H9 (cell line): ENCODE measurements around the gene TMEM120A. TPM values are rescaled to one million over a fixed set of nuclear protein-coding genes. Genes with fewer than 3 reads are reported as not detected.

Experiments used
- DNase-seq: peaks from one replicate; pipeline ENCODE4 v3.0.0-alpha.2; 2017
- H2AFZ ChIP-seq: one replicate; pipeline ENCODE4 v1.6.1; 2013; ENCODE audit warnings: mild to moderate bottlenecking, low read length, control low read depth, moderate library complexity
- H2AK5ac ChIP-seq: 2 replicates; pipeline ENCODE4 v1.6.1; 2013; ENCODE audit warnings: low read length, control low read depth, mixed read lengths; ENCODE audit not compliant: insufficient read length
- H2BK120ac ChIP-seq: one replicate; pipeline ENCODE4 v1.6.1; 2013; ENCODE audit warnings: low read depth, mild to moderate bottlenecking, low read length, control low read depth, inconsistent platforms; ENCODE audit not compliant: poor library complexity, severe bottlenecking
- H2BK12ac ChIP-seq: 2 replicates; pipeline ENCODE4 v1.6.1; 2013; ENCODE audit warnings: low read length, control low read depth, mixed read lengths, low read depth; ENCODE audit not compliant: insufficient read length
- H2BK15ac ChIP-seq: 2 replicates; pipeline ENCODE4 v1.6.1; 2013; ENCODE audit warnings: low read depth, low read length, control low read depth
- H2BK20ac ChIP-seq: one replicate; pipeline ENCODE4 v1.6.1; 2013; ENCODE audit warnings: low read depth, mild to moderate bottlenecking, low read length, control low read depth, inconsistent platforms; ENCODE audit not compliant: poor library complexity, severe bottlenecking
- H2BK5ac ChIP-seq: 2 replicates; pipeline ENCODE4 v1.6.1; 2013; ENCODE audit warnings: low read length, control low read depth, mixed read lengths; ENCODE audit not compliant: insufficient read length
- H3K14ac ChIP-seq: 2 replicates; pipeline ENCODE4 v1.6.1; 2013; ENCODE audit warnings: low read length, control low read depth; ENCODE audit not compliant: insufficient read depth
- H3K18ac ChIP-seq: 2 replicates; pipeline ENCODE4 v1.6.1; 2013; ENCODE audit warnings: low read depth, mild to moderate bottlenecking, mixed read lengths, low read length, control low read depth; ENCODE audit not compliant: insufficient read length
- H3K23ac ChIP-seq: 2 replicates; pipeline ENCODE4 v1.6.1; 2013; ENCODE audit warnings: low read length, control low read depth, mixed read lengths, low read depth; ENCODE audit not compliant: insufficient read length
- H3K23me2 ChIP-seq: 2 replicates; pipeline ENCODE4 v1.6.1; 2013; ENCODE audit warnings: low read depth, mild to moderate bottlenecking, mixed read lengths, low read length, control low read depth; ENCODE audit not compliant: insufficient read length, poor library complexity, severe bottlenecking
- H3K27ac ChIP-seq: 2 replicates; pipeline ENCODE4 v1.5.1; 2013; ENCODE audit warnings: low read length, control low read depth, mixed read lengths, low read depth; ENCODE audit not compliant: insufficient read length
- H3K27me3 ChIP-seq: 2 replicates; pipeline ENCODE4 v1.6.1; 2013; ENCODE audit warnings: low read length, control low read depth, inconsistent platforms; ENCODE audit not compliant: insufficient read depth
- H3K4ac ChIP-seq: 2 replicates; pipeline ENCODE4 v1.6.1; 2013; ENCODE audit warnings: low read depth, mild to moderate bottlenecking, control low read depth, inconsistent platforms, low read length, moderate library complexity
- H3K4me1 ChIP-seq: 2 replicates; pipeline ENCODE4 v1.6.1; 2013; ENCODE audit warnings: low read length, control low read depth, inconsistent platforms; ENCODE audit not compliant: insufficient read depth
- H3K4me2 ChIP-seq: 2 replicates; pipeline ENCODE4 v1.6.1; 2013; ENCODE audit warnings: low read length, control low read depth, mixed read lengths; ENCODE audit not compliant: insufficient read length, insufficient read depth
- H3K56ac ChIP-seq: 2 replicates; pipeline ENCODE4 v1.6.1; 2013; ENCODE audit warnings: low read depth, mild to moderate bottlenecking, mixed read lengths, low read length, control low read depth; ENCODE audit not compliant: insufficient read length
- H3K79me1 ChIP-seq: 2 replicates; pipeline ENCODE4 v1.6.1; 2013; ENCODE audit warnings: low read depth, mild to moderate bottlenecking, moderate library complexity, low read length, control low read depth, inconsistent platforms; ENCODE audit not compliant: insufficient read depth, poor library complexity, severe bottlenecking
- H3K79me2 ChIP-seq: 2 replicates; pipeline ENCODE4 v1.6.1; 2013; ENCODE audit warnings: low read length, control low read depth, inconsistent platforms; ENCODE audit not compliant: insufficient read depth
- H3K9ac ChIP-seq: 2 replicates; pipeline ENCODE4 v1.6.1; 2013; ENCODE audit warnings: low read length, control low read depth, mixed read lengths; ENCODE audit not compliant: insufficient read length; ENCODE audit errors: extremely low read depth
- H3K9me3 ChIP-seq: one replicate; pipeline ENCODE4 v1.6.1; 2013; ENCODE audit warnings: low read depth, low read length, inconsistent platforms; ENCODE audit not compliant: control insufficient read depth
- H3T11ph ChIP-seq: one replicate; pipeline ENCODE4 v1.6.1; 2013; ENCODE audit warnings: mild to moderate bottlenecking, low read length, control low read depth, inconsistent platforms
- H4K20me1 ChIP-seq: one replicate; pipeline ENCODE4 v1.6.1; 2013; ENCODE audit not compliant: control insufficient read depth, insufficient read length, insufficient read depth
- H4K5ac ChIP-seq: 2 replicates; pipeline ENCODE4 v1.6.1; 2013; ENCODE audit warnings: low read depth, mild to moderate bottlenecking, mixed read lengths, low read length, control low read depth; ENCODE audit not compliant: insufficient read length
- H4K8ac ChIP-seq: replicated peaks from 2 replicates; pipeline ENCODE4 v1.6.1; 2013; ENCODE audit warnings: low read length, control low read depth, mixed read lengths, low read depth; ENCODE audit not compliant: insufficient read length
- H4K91ac ChIP-seq: 2 replicates; pipeline ENCODE4 v1.6.1; 2013; ENCODE audit warnings: low read depth, mild to moderate bottlenecking, moderate library complexity, mixed read lengths, low read length, control low read depth; ENCODE audit not compliant: insufficient read length
- H3K27ac Mint-ChIP-seq, 3 experiments: 2 replicates in 2 of 3; 3 replicates in 1 of 3; pipeline ENCODE4 v1.8.0; 2020 to 2021; ENCODE audit warnings: mixed read lengths in 3 of 3, mild to moderate bottlenecking in 1 of 3, moderate library complexity in 1 of 3
- H3K27me3 Mint-ChIP-seq: 2 replicates; pipeline ENCODE4 v1.8.0; 2021; ENCODE audit warnings: low read depth, mild to moderate bottlenecking, moderate library complexity, mixed read lengths
- H3K36me3 Mint-ChIP-seq, 3 experiments: 2 replicates in 2 of 3; 3 replicates in 1 of 3; pipeline ENCODE4 v1.8.0; 2020 to 2021; ENCODE audit warnings: low read depth in 3 of 3, mixed read lengths in 3 of 3; ENCODE audit not compliant: insufficient read depth in 1 of 3
- H3K4me1 Mint-ChIP-seq, 2 experiments: 2 replicates each; pipeline ENCODE4 v1.8.0; 2020; ENCODE audit warnings: mixed read lengths in 2 of 2
- H3K4me3 Mint-ChIP-seq, 2 experiments: 2 replicates in 1 of 2; 3 replicates in 1 of 2; pipeline ENCODE4 v1.8.0; 2020 to 2021; ENCODE audit warnings: mild to moderate bottlenecking in 2 of 2, mixed read lengths in 2 of 2, moderate library complexity in 1 of 2
- H3K9me3 Mint-ChIP-seq, 2 experiments: 2 replicates in 1 of 2; 3 replicates in 1 of 2; pipeline ENCODE4 v1.8.0; 2020; ENCODE audit warnings: mild to moderate bottlenecking in 2 of 2, mixed read lengths in 2 of 2, moderate library complexity in 1 of 2
- CTCF ChIP-seq: fragments of 200-600 bp; sonication (generic); conservative IDR thresholded peaks from 3 replicates; pipeline ENCODE4 v1.8.0; 2021; ENCODE audit warnings: antibody characterized with exemption, mild to moderate bottlenecking
- WGBS: extraction: QIAGEN DNeasy Blood & Tissue Kit; methylation state at CpG from one replicate; pipeline ENCODE4 v1.1.7; 2013; ENCODE audit warnings: missing lambda C conversion rate, low lambda C conversion rate, mixed read lengths; ENCODE audit not compliant: insufficient read length; ENCODE audit errors: extremely low coverage; 5-methylcytosine and 5-hydroxymethylcytosine counted together
- total RNA-seq: library from RNA; stranded (reverse); gene quantifications from 2 replicates; pipeline ENCODE4 v1.2.1, GENCODE V29; 2021

Gene TMEM120A
- total RNA-seq, 1 experiment from 2014 or later = 30.0 TPM

- Histone ChIP-seq H4K5ac (no peak overlapping the region), H2AK5ac (no peak overlapping the region), H2BK15ac (no peak overlapping the region), H2BK12ac (no peak overlapping the region), H2AFZ (no peak overlapping the region), H3K79me2 (peaks cover 4% of the 10 kb centered on the region; the same call in 1 of the 2 replicates), H3K23me2 (no peaks in the 10 kb centered on the region), H4K8ac (no peak overlapping the region), H2BK120ac (no peak overlapping the region), H3K56ac (no peak overlapping the region), H4K91ac (no peak overlapping the region), H3K9ac (no peak overlapping the region), H3K4me1 (no peaks in the 10 kb centered on the region), H3K27ac (no peak overlapping the region), H3K79me1 (peaks cover 6% of the 10 kb centered on the region), H4K20me1 (no peaks in the 10 kb centered on the region), H3K27me3 (no peaks in the 10 kb centered on the region), H3K9me3 (no peaks in the 10 kb centered on the region), H2BK20ac (no peak overlapping the region), H3K18ac (no peak overlapping the region), H3T11ph (no peak overlapping the region), H3K23ac (no peak overlapping the region), H3K4ac (no peak overlapping the region), H2BK5ac (no peak overlapping the region), H3K14ac (no peak overlapping the region), H3K4me2 (no peak overlapping the region)
- Mint-ChIP-seq H3K9me3 (no peaks in the 10 kb centered on the region), H3K36me3 (peaks cover 2 to 15% (median 10%) of the 10 kb centered on the region in 3 experiments; a peak in 5 of 7 replicates), H3K4me1 (peaks cover 2 to 3% of the 10 kb centered on the region in 2 experiments; a peak in 2 of 4 replicates), H3K4me3 (no peak overlapping the region), H3K27ac (peak overlapping the region in 2 of 3 experiments; percentile 16 to 77; a peak in 1 of 7 replicates), H3K27me3 (no peaks in the 10 kb centered on the region)
- no peak for TF ChIP-seq CTCF
- no CpG with 5 or more reads among the region's 8 CpGs for WGBS
- DNase-seq = no peak
These were observed 48.1 kb downstream of the TMEM120A start for GRCh38 chr7:75946207-75946855.
